IPS DF 6.9 (cell line): Measurements from ENCODE around the gene CEND1.

Source experiments
- DNase-seq: peaks from one replicate; pipeline ENCODE4 v3.0.0-alpha.2; 2013; ENCODE audit warnings: low read depth, low spot score
- H3K27ac ChIP-seq: one replicate; pipeline ENCODE4 v1.5.1; 2013; ENCODE audit warnings: low read length, control low read depth
- H3K27me3 ChIP-seq: 2 replicates; pipeline ENCODE4 v1.6.1; 2013; ENCODE audit warnings: mild to moderate bottlenecking, low read length; ENCODE audit not compliant: control insufficient read depth, insufficient read depth
- H3K36me3 ChIP-seq: 2 replicates; pipeline ENCODE4 v1.6.1; 2013; ENCODE audit warnings: low read length; ENCODE audit not compliant: control insufficient read depth, insufficient read depth
- H3K4me1 ChIP-seq: 2 replicates; pipeline ENCODE4 v1.6.1; 2013; ENCODE audit warnings: low read length; ENCODE audit not compliant: control insufficient read depth, insufficient read depth
- H3K4me3 ChIP-seq: 2 replicates; pipeline ENCODE4 v1.5.1; 2013; ENCODE audit warnings: mild to moderate bottlenecking, low read length
- H3K9me3 ChIP-seq: 2 replicates; pipeline ENCODE4 v1.6.1; 2013; ENCODE audit warnings: low read length, inconsistent platforms; ENCODE audit not compliant: control insufficient read depth, insufficient read depth
- WGBS: extraction: QIAGEN DNeasy Blood & Tissue Kit; methylation state at CpG from one replicate; pipeline ENCODE4 v1.1.7; 2013; ENCODE audit warnings: mixed read lengths, missing lambda C conversion rate; ENCODE audit not compliant: insufficient read length, insufficient coverage; 5-methylcytosine and 5-hydroxymethylcytosine counted together

CEND1 gene

DNA sequence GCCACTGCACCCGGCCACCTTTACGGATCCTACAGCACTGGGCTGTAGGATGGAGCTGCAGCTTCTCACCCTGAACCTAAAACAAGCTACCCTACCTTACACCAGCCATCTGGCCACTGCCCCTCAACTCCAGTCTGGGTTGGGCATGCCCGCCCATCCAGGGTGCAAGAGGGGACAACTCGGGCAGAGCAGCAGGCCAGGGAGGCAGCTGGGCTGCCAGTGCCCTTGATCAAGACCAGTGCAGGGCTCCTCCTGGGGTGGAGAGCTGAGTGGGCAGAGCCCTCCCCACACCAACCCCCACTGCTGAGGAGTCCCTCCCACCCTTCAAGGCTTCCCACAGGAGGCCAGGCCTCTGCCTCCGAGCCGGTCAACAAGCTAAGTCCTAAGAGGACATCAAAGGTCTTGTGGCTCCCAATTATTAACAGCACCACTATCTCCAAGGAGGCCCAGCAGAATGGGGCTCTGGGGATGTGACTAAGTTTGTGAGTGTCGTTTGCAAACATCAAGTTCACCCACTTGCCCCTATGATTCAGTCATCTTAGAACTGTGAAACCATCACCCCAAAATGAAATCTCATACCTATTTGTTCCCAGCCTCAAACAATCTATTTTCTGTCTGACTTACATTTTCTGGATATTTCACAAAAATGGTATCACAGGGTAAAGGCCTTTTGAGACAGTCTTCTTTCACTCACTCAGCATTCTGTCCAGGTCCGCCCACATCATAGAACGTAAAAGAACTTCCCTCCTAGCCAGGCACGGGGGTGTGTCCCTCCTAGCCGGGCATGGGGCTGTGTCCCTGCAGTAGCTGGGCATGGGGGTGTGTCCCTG lies 23.6 kb downstream of the CEND1 start:
- no peak for DNase-seq
- no peak overlapping the region for H3K27ac ChIP-seq
- no CpG with 5 or more reads among the region's 11 CpGs for WGBS

DNA sequence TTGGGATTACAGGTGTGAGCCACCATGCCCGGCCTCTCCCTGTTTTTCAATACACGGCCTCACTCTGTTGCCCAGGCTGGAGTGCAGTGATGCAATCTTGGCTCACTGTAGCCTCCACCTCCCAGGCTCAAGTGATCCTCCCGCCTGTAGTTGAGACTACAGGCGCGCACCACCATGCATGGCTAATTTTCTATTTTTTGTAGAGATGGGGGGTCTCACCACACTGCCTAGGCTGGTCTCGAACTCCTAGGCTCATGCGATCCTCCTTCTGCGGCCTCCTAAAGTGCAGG lies 24.1 kb downstream of the CEND1 start:
- DNase-seq, result no peak
- H3K27me3 ChIP-seq, result no peaks in the 10 kb centered on the region
- peaks cover 5% of the 10 kb centered on the region for H3K4me1 ChIP-seq
- no peak overlapping the region for H3K4me3 ChIP-seq
- no peaks in the 10 kb centered on the region for H3K9me3 ChIP-seq
- no peak overlapping the region for H3K27ac ChIP-seq
- WGBS, result no CpG with 5 or more reads among the region's 8 CpGs
- H3K36me3 ChIP-seq, result peaks cover 28% of the 10 kb centered on the region

More for the DNA sequence above, 23.6 kb downstream of the CEND1 start:
- H3K4me1 ChIP-seq, result peaks cover 5% of the 10 kb centered on the region
- H3K4me3 ChIP-seq, result no peak overlapping the region
- H3K36me3 ChIP-seq, result peaks cover 34% of the 10 kb centered on the region
- no peaks in the 10 kb centered on the region for H3K27me3 ChIP-seq
- H3K9me3 ChIP-seq, result no peaks in the 10 kb centered on the region

DNA sequence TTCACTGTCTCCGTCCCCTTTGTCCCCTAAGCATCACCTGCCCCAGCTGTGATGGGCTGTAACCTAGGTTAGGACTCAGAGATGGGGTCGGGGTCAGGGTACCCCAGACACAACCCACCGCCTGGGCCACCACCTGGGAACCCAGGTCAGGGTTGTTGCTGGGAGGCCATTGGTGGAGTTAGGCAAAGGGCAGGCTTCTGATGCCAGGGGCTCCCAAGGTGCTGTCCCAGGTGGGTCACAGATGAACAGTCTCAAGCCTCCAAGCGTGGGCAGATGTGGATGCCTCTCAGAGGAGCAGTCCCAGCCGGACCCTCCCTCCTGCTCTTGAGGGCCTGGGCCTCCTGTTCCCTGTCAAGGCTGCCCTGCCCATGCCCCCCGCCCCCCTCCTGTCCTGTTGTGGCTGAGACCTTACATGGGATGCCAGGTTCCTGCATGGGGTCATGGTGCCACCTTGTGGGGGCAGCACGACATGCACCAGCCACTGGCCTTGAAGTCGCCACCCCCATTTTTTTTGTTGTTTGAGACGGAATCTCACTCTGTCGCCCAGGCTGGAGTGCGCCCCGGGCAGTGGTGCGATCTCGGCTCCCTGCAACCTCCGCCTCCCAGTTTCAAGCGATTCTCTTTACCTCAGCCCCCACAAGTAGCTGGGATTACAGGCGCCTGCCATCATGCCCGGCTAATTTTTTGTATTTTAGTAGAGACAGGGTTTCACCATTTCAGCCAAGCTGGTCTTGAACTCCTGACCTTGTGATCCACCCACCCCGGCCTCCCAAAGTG lies 24.7 kb downstream of the CEND1 start:
- WGBS, result no CpG with 5 or more reads among the region's 19 CpGs
- DNase-seq, result no peak
- no peaks in the 10 kb centered on the region for H3K9me3 ChIP-seq
- no peaks in the 10 kb centered on the region for H3K27me3 ChIP-seq
- peaks cover 5% of the 10 kb centered on the region for H3K4me1 ChIP-seq
- peaks cover 25% of the 10 kb centered on the region for H3K36me3 ChIP-seq
- H3K4me3 ChIP-seq, result no peak overlapping the region
- H3K27ac ChIP-seq, result no peak overlapping the region

DNA sequence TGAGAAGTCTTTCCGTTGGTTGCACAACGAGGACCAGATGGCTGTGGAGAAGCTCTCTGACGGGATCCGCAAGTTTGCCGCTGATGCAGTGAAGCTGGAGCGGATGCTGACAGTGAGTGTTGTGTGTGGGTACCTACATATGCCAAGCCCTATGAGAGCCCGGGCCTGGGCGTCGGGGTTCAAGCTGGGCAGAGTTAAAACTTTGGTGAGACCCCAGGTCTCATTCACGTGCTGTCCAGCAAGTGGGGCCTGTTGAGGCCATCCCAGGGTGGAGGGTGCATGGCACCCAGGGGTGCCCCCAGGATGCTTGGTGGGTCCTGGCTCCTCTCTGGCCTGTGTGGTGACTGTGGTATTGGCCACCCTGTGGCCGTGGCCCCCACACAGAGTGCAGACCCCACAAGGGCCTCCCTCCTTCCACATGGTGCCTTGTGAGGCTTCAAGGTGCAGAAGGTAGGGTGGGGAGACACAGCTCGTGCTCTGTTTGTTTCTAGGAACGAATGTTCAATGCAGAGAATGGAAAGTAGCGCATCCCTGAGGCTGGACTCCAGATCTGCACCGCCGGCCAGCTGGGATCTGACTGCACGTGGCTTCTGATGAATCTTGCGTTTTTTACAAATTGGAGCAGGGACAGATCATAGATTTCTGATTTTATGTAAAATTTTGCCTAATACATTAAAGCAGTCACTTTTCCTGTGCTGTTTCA lies 25.4 kb downstream of the CEND1 start:
- whole genome bisulfite sequencing, result no CpG with 5 or more reads among the region's 18 CpGs
- Histone ChIP-seq H3K36me3 (peaks cover 26% of the 10 kb centered on the region), H3K27ac (no peak overlapping the region), H3K4me3 (no peak overlapping the region), H3K27me3 (no peaks in the 10 kb centered on the region), H3K9me3 (no peaks in the 10 kb centered on the region), H3K4me1 (peaks cover 5% of the 10 kb centered on the region)
- no peak for DNase-seq

DNA sequence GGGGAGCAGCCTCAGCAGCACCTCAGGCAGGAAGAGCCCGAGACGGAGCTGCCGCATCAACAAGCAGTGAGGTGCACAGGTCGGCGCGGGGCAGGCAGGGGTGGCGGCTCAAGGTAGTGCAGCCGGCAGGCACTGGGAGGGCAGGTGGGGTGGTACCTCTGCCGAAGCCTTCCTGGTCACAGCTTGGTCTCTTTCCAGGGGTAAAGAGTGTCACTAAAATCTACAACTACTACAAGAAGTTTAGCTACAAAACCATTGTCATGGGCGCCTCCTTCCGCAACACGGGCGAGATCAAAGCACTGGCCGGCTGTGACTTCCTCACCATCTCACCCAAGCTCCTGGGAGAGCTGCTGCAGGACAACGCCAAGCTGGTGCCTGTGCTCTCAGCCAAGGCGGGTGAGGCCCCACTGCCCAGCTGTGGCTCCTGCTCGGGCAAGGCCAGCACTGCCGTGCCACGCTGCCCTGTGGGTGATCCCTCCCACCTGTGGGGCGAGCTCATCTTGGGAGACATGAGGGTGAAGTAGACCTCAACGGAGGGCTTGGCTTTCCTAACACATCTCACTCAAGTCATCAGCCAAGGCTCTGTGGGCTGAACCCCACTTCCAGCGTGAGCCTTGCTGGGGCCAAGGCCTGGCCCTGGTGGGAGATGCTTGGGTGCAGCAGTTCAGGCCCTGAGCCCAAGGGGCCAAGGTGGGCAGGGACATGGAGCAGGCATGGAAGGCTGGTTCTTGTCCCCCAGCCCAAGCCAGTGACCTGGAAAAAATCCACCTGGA lies 26.2 kb downstream of the CEND1 start:
- Histone ChIP-seq H3K27ac (no peak overlapping the region), H3K36me3 (peaks cover 26% of the 10 kb centered on the region), H3K4me1 (peaks cover 5% of the 10 kb centered on the region), H3K4me3 (no peak overlapping the region), H3K27me3 (no peaks in the 10 kb centered on the region), H3K9me3 (no peaks in the 10 kb centered on the region)
- WGBS, result no CpG with 5 or more reads among the region's 22 CpGs
- no peak for DNase-seq

DNA sequence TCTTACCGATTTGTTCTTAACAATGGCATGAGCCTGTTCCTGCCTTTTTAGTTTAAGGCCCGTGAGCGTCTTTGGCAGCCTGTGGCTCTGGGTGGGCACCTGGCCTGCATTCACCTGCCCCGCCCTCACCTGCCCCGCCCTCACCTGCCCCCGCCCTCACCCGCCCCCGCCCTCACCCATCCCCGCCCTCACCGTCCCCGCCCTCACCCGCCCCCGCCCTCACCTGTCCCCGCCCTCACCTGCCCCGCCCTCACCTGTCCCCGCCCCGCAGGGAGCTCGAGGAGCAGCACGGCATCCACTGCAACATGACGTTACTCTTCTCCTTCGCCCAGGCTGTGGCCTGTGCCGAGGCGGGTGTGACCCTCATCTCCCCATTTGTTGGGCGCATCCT lies 26.8 kb downstream of the CEND1 start:
- Histone ChIP-seq H3K9me3 (no peaks in the 10 kb centered on the region), H3K27me3 (no peaks in the 10 kb centered on the region), H3K36me3 (peaks cover 26% of the 10 kb centered on the region), H3K4me1 (peaks cover 5% of the 10 kb centered on the region), H3K4me3 (no peak overlapping the region), H3K27ac (no peak overlapping the region)
- WGBS, result no CpG with 5 or more reads among the region's 24 CpGs
- DNase-seq, result no peak

DNA sequence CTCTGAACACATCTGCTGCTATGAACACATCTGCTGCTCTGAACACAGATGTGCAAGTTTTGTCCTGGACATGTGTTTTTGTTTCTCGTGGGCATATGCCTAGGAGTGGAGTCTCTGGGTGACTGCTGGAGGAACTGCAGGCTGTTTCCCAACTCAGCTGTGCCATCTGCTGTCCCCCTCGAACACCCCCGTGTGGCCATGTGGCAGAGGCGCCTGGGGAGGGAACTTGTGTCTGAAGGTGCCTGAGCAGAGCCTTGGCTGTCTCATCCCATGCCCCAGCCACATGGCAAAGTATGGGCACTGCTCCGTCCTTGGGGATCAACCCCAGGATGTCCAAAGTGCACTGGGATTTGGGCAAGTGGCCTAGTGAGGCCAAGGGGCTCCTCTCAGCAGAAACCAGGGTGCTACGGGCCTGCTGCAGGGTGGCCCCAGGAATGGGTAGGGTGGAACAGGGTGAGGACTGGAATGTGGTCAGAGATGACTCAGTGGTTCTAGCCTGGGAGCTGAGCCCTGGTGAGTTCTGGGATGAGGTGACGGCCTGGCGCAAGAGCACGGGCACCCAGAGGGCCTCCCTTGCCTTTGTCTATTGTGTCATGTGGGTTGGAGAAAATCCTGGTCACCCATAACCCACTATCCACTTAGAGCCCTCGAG lies 27.3 kb downstream of the CEND1 start:
- DNase-seq, result no peak
- WGBS, result no CpG with 5 or more reads among the region's 10 CpGs
- H3K4me3 ChIP-seq, result no peak overlapping the region
- no peaks in the 10 kb centered on the region for H3K27me3 ChIP-seq
- H3K27ac ChIP-seq, result no peak overlapping the region
- H3K36me3 ChIP-seq, result peaks cover 26% of the 10 kb centered on the region
- H3K9me3 ChIP-seq, result no peaks in the 10 kb centered on the region
- peaks cover 5% of the 10 kb centered on the region for H3K4me1 ChIP-seq

DNA sequence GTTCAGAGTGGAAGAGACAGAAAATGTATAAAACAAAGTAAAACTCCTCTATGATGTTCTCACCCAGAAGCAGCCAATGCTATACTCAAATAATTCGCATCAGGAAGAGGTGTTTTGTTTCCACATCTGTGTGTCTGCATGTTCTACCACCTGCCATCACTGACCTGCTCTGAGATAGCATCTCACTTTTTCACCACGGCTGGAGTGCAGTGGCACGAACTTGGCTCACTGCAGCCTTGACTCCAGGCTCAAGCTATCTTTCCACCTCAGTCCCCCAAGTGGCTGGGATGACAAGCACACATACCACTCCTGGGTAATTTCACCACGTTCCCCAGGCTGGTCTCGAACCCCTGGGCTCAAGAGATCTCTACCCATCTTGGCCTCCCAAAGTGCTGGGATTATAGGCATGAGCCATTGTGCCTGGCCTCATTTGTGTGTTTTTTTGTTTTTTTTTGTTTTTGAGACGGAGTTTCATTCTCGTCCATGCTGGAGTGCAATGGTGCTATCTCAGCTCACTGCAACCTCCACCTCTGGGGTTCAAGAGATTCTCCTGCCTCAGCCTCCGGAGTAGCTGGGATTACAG lies 28.3 kb downstream of the CEND1 start:
- H3K27ac ChIP-seq, result no peak overlapping the region
- H3K36me3 ChIP-seq, result peaks cover 23% of the 10 kb centered on the region
- peaks cover 5% of the 10 kb centered on the region for H3K4me1 ChIP-seq
- no peak overlapping the region for H3K4me3 ChIP-seq
- H3K27me3 ChIP-seq, result no peaks in the 10 kb centered on the region
- no CpG with 5 or more reads among the region's 8 CpGs for WGBS
- DNase-seq, result no peak
- no peaks in the 10 kb centered on the region for H3K9me3 ChIP-seq

DNA sequence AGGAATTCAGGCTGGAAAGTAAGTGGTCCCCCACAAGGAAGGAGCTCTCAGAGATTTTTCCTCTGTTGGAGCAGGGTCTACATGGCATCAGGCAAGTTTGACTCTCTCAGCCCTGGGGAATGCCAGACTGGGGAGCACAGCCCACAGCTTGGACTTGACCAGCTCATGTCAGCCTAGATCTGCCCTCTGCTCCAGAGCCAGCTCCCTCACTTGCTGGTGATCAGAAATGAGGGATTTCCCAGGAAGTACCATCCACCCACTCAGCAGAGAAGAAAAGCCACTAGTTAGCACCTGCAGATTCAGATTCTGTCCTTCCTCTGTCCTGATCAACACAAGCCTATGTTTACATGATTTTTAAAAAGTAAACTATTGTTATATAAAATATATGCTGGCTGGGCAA lies 29.7 kb downstream of the CEND1 start:
- DNase-seq, result no peak
- Histone ChIP-seq H3K9me3 (no peaks in the 10 kb centered on the region), H3K4me1 (peaks cover 5% of the 10 kb centered on the region), H3K36me3 (peaks cover 31% of the 10 kb centered on the region), H3K4me3 (no peak overlapping the region), H3K27ac (no peak overlapping the region), H3K27me3 (no peaks in the 10 kb centered on the region)
